Measurements from ENCODE around the gene CD300A. TPM values are rescaled to one million over a fixed set of nuclear protein-coding genes. Genes with fewer than 3 reads are reported as not detected.

The CD300A gene
- total and polyA plus RNA-seq, 2 donors (not counting 3 experiments of a cell fraction or from before 2014, with no cell fraction given) = not detected

- ChIA-PET CTCF (interaction anchor here (1.5 kb wide), 1 partner anchor 117 kb away, joined by 4 read pairs; no protein-coding TSS in a partner anchor), POLR2A (no interaction called here)
- dilution Hi-C loops (cut with MboI; ENCODE audit: extremely low pct_ligation_motif_present, low sequenced_read_pairs) (no loop called here), intact Hi-C loops (cut with micrococcal nuclease) (no loop called here)
- DNase-seq (ENCODE audit: low read depth, low spot score) (no peak), FAIRE-seq (no peak)
- H4K20me1 ChIP-seq (replicated peaks; ENCODE audit: control insufficient read depth, extremely low read depth, insufficient read depth, low read length) = no peaks in the 10 kb centered on the region
- no peaks in the 10 kb centered on the region for H3K4me1 ChIP-seq (ENCODE audit: control insufficient read depth, extremely low read depth, insufficient read depth, low read length)
- no peak overlapping the region for H3K4me2 ChIP-seq (ENCODE audit: insufficient read depth, low read length)
- H3K36me3 ChIP-seq (ENCODE audit: control insufficient read depth in 2 of 2, extremely low read depth in 1 of 2, insufficient read depth in 2 of 2, low read length in 2 of 2) = no peaks in the 10 kb centered on the region
- no peaks in the 10 kb centered on the region for H3K9me3 ChIP-seq (replicated peaks; ENCODE audit: control insufficient read depth, insufficient read depth, low read length)
- H2AFZ ChIP-seq (ENCODE audit: low read depth, low read length) = no peak overlapping the region
- H3K27ac ChIP-seq (ENCODE audit: insufficient read depth, low read depth, low read length) = no peak overlapping the region
- H3K79me2 ChIP-seq (ENCODE audit: control insufficient read depth, insufficient read depth, low read length) = no peaks in the 10 kb centered on the region
- no peak for TF ChIP-seq FOS (IDR thresholded peaks at IDR 0.05; ENCODE audit: borderline replicate concordance, insufficient read depth, low read length)
- TF ChIP-seq, protein P1, sequence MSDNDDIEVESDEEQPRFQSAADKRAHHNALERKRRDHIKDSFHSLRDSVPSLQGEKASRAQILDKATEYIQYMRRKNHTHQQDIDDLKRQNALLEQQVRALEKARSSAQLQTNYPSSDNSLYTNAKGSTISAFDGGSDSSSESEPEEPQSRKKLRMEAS (IDR thresholded peaks at IDR 0.05; ENCODE audit: insufficient read depth, insufficient read length) = no peak
- no peak for TF ChIP-seq MYC (IDR thresholded peaks at IDR 0.05; ENCODE audit: low read depth, low read length)
- no peak for TF ChIP-seq CTCF (IDR thresholded peaks at IDR 0.05; ENCODE audit: extremely low read depth in 1 of 2, insufficient read depth in 1 of 2, low read depth in 1 of 2, low read length in 2 of 2)
- TF ChIP-seq POLR2AphosphoS5 (IDR thresholded peaks at IDR 0.05; ENCODE audit: insufficient read depth, low read depth, low read length) = no peak
- no peak for TF ChIP-seq JUN (IDR thresholded peaks at IDR 0.05; ENCODE audit: borderline replicate concordance, insufficient read depth, insufficient read length, low read depth)
- TF ChIP-seq POLR2A (IDR thresholded peaks at IDR 0.05; ENCODE audit: low read depth, low read length) = no peak
- no peak overlapping the region for H3K9ac ChIP-seq (replicated peaks; ENCODE audit: extremely low read depth, insufficient read depth, low read length)
- no TSS peak for BruUV-seq (replicated peaks)
- H3K9me1 ChIP-seq (replicated peaks; ENCODE audit: control insufficient read depth, extremely low read depth, insufficient read depth, low read length) = no peaks in the 10 kb centered on the region
- no peak overlapping the region for H3K4me3 ChIP-seq (replicated peaks in 1 of 3; ENCODE audit: insufficient read depth in 1 of 3, low read depth in 1 of 3, low read length in 3 of 3)
- no peaks in the 10 kb centered on the region for H3K27me3 ChIP-seq (ENCODE audit: control insufficient read depth in 2 of 2, insufficient read depth in 2 of 2, low read length in 2 of 2)
Observed at GRCh38 chr17:74485022-74485743, 18.7 kb downstream of the CD300A start.

Data from endothelial cell of umbilical vein (primary cell).